GM19043 (cell line): ENCODE results near the gene ATAD3B.
"Not testable (repeated sequence)": the region's sequence is repeated elsewhere in the genome, so short reads cannot be mapped to it uniquely, and the experiment has no call there.

Experiments
- ATAC-seq: cut with Tn5 transposase; IDR thresholded peaks from one replicate; pipeline ENCODE4 v1.9.1; 2021; ENCODE audit warnings: low read depth; ENCODE audit not compliant: unreplicated experiment

The ATAD3B gene

GRCh38 chr1:1432951-1433803 lies 38.4 kb upstream of the ATAD3B start:
- ATAC-seq, result no peak

GRCh38 chr1:1433804-1434130 lies 37.8 kb upstream of the ATAD3B start:
- ATAC-seq, result no peak

GRCh38 chr1:1434131-1434823 lies 37.3 kb upstream of the ATAD3B start:
- ATAC-seq, result no peak

- no peak for ATAC-seq
Observed at GRCh38 chr1:1434824-1435105, 36.8 kb upstream of the ATAD3B start.

GRCh38 chr1:1435106-1435903 lies 36.3 kb upstream of the ATAD3B start, which contains the start of gene VWA1:
TSS of gene VWA1 (plus strand) at chr1:1435690. CDS start at chr1:1435749, 59 bp downstream.
- no peak for ATAC-seq

- no peak for ATAC-seq
Observed at GRCh38 chr1:1435911-1436629, 35.5 kb upstream of the ATAD3B start.

GRCh38 chr1:1436630-1437032 lies 34.9 kb upstream of the ATAD3B start:
- no peak for ATAC-seq

- ATAC-seq, result no peak
Observed at GRCh38 chr1:1437033-1437903, 34.3 kb upstream of the ATAD3B start.

GRCh38 chr1:1437904-1438376 lies 33.6 kb upstream of the ATAD3B start:
- ATAC-seq, result no peak

- ATAC-seq, result no peak
Observed at GRCh38 chr1:1438531-1439381, 32.8 kb upstream of the ATAD3B start.

GRCh38 chr1:1439546-1440261 lies 31.9 kb upstream of the ATAD3B start:
- ATAC-seq, result no peak

GRCh38 chr1:1440262-1441001 lies 31.1 kb upstream of the ATAD3B start:
- no peak for ATAC-seq

GRCh38 chr1:1441002-1441888 lies 30.3 kb upstream of the ATAD3B start:
- ATAC-seq, result no peak

GRCh38 chr1:1442069-1442770 lies 29.3 kb upstream of the ATAD3B start:
- ATAC-seq, result no peak

- ATAC-seq, result not testable (repeated sequence)
Observed at GRCh38 chr1:1446631-1447030, 24.9 kb upstream of the ATAD3B start.
